GM19099 (cell line): ENCODE data around the gene CLSTN3.
A peak's percentile ranks its signal among the peaks of the same experiment; 100 is the strongest.

Source experiments
- POLR2A ChIP-seq: IDR thresholded peaks from 3 replicates; pipeline ENCODE4 v1.6.1; 2011; ENCODE audit warnings: low read depth; ENCODE audit not compliant: insufficient read length; ENCODE audit errors: extremely low read depth

Gene CLSTN3

DNA sequence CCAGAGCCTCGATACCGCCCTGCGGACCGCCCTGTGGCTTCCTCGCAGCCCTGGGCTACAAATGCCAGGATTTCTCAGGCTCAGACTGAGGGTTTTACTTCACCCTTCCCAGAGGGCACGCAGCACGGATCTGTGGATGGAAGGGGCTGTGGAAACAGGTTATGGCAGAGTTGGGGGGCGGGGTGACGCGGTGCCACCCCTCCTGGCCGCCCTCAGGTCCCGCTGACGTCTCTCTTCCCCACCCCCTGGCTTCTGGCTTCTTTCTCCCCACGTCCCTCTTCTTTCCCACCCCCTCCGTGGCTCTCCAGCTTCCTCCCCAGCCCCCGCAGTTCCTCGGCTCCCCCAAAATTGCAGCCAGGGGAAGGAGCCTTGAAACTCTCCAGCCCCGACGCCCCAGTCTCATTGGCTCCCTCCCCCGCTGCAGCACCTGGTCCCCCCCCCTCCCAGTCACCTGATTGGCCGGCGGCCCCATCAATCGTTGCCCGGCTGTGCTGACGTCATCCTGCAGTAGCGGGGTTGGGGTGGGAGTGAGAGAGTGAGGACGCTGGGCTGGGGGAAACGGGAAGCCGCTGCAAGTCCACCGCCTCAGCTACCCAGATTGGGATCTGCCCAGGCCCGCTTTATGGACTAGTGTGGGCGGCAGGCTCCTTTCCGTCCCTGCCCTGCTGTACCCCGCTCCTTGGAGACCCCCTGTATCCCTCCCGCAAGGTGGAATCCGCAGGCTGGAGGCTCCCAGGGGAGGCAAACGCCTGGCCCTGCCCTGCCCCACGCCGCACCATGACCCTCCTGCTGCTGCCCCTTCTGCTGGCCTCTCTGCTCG, at the start of gene CLSTN3:
Gene CLSTN3 (plus strand): TSS at position 500 of the 820 bp plus-strand sequence. CDS start 278 bp downstream, at position 778.
- peak; percentile 21 for TF ChIP-seq POLR2A

- TF ChIP-seq POLR2A: no peak
Observed at GRCh38 chr12:7081037-7081436, 49.1 kb upstream of the CLSTN3 start.

GRCh38 chr12:7083125-7083524, 47.0 kb upstream of the CLSTN3 start:
- no peak for TF ChIP-seq POLR2A

DNA sequence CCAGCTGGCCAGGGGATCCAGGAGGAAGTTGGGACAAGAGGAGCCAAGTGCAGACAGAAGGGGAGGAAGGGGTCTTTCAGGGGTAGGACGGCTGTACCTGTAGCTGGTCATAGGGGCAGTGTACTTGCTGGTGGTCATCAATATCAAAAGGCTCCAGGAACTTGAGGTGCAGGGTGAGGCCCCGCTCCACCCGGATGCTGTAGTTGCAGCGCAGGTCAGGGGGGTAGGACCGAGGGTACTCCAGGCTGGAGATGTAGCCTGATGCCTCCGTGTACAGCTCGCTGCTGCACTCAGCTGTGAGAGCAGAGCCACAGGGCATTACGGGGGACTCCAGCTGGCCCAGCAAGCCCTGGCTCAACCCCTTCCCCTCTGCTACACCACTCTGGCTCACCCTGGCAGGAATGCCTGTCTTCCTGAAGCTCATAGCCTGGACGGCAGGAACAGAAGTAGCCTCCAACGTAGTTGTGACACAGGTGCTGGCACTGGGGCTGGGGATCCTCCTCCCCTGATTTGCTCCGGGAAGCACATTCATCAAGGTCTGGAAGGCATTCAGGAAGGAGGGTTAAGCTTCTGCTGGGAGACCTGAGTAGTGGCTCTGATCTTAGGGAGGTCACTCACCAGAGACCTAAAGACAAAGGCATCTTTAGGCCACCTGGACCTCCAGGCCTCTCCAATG, 40.8 kb upstream of the CLSTN3 start:
- TF ChIP-seq POLR2A: no peak

DNA sequence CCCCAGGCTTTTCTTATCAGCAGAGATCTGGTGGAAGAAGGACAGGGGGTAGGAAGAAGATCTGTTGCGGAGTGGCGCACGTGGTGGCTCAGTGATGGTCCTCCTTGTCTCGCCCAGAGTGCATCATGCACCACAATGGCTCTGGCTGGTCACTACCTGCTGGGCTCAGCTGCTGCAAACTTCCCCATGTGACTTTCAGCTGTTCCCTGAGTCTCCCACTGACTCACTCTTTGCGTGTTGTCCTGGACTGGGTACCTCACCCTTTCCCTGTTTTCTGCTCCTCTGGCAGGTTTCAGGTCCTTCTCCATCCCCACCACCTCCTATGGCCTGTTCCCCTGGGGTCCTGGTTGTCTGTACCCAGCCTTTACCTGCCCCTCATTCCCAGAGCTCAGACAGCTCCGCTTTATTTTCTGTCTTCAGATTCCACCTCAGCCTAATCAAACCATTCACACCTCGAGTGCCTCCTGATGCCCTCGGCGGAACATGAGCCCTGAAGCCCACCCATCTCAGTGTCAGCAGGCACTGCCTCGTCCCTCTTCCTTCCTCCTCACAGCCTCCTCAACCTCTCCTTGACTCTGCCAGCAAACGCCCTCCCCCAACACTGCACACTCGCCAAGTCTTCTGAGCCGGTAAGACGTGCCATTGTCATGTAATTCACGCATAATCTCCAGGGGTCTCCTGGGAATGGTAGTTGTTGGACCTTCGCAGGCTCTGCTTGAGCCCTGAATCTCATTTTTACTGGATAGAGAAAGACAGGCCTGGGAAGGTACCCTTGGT, 39.8 kb upstream of the CLSTN3 start:
- no peak for TF ChIP-seq POLR2A

- TF ChIP-seq POLR2A: no peak
Observed at GRCh38 chr12:7091171-7091570, 39.0 kb upstream of the CLSTN3 start.

DNA sequence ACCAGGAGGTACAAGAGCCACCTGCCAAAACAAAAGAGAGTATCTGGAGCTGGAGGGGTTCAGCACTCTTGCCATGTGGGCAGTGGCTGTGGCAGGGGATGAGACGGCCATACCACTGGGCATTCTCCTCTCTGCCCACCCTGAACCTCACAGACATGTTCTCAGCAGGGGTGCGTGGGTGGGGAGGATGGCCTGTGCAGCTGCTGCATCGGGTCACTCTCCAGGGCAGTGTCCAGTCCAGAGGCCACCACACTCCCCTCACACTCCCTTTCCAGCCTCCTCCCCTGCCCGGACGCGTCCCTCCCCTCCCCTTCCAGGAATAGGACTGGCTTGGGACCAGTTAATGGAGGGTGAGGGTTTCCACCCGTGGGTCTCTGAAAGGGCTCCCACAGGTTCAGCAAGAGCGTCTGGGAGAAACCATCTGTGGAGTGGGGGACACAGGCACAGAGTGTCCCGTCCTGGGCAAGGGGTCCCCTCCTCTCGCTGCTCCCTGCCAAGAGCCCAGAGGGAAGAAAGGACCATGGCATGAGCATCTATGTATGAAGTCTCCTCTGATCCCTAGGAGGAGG, 38.4 kb upstream of the CLSTN3 start:
- TF ChIP-seq POLR2A: no peak

DNA sequence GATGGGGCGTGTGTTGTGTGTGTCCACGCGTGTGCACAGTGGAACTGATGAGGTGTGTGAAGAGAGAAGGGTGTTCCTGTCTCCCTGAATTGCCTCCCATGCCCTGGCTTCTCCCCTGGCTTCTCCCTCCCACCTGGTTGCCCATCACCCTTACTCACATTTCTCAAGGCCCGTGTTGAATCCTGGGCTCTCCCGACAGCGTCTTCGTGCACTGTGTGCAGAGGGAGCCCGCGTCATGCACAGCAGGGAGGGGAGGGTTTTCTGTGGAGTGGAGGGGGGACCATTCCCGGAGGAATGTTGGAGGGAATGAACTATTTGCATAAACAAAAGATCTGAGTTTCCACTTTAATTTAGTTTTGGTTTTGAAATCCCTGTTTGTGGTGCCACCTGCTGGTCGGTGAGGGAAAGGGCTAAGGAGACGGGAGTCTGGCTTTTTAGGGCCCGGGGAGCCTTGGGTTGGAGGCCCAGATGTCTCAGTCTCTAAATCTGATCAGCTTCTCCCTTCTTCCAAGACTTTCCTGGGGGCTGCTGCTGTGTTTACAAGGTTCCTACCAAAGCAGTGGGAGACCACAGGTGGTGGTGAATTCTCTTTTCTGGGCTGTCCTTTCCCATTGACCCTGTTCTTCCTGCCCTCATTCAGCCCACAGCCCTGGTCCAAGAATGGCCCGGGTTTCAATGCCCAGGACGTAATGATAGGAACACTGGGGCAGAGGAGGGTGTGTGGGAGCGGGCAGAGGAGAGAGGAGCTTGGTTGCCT, 37.8 kb upstream of the CLSTN3 start, which contains the start of gene C1R:
Gene C1R (minus strand): TSS at position 217 of the 757 bp plus-strand sequence. CDS start 57 bp downstream, at position 160.
- no peak for TF ChIP-seq POLR2A

DNA sequence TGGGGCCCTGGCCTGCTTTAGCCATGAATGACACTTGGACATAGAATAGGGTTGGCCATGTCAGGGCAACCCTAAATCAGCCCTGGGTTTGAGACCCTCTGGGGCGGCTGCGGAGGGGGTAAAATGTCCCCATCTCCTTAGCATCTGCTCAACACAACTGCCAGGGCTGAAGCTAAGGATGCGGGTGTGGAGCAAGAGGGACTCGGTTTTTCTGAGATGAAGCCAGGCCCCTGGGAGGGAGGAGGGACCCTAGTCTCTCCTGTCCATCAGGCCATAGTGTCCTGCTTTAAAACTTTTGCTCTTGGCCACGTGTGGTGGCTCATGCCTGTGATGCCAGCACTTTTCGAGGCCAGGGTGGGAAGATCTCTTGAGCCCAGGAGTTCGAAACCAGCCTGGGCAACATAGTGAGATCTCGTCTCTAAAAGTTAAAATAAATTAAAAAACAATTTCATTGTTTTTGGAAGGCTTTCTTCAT, 37.1 kb upstream of the CLSTN3 start:
- TF ChIP-seq POLR2A: no peak

GRCh38 chr12:7093486-7093885, 36.7 kb upstream of the CLSTN3 start:
- TF ChIP-seq POLR2A: no peak

- peak; percentile 15 for TF ChIP-seq POLR2A
Observed at GRCh38 chr12:7093892-7094291, 36.3 kb upstream of the CLSTN3 start.

- TF ChIP-seq POLR2A: no peak
Observed at GRCh38 chr12:7096006-7096932, 33.9 kb upstream of the CLSTN3 start.

GRCh38 chr12:7096979-7097378, 33.2 kb upstream of the CLSTN3 start:
- TF ChIP-seq POLR2A: no peak

- no peak for TF ChIP-seq POLR2A
Observed at GRCh38 chr12:7099290-7099996, 30.7 kb upstream of the CLSTN3 start.
